ENCODE measurements around the gene SLC6A12. TPM values are rescaled to one million over a fixed set of nuclear protein-coding genes. Genes with fewer than 3 reads are reported as not detected.
A peak's percentile ranks its signal among the peaks of the same experiment; 100 is the strongest.

The SLC6A12 gene
- total RNA-seq, 1 donor from 2014 or later, result 1.4 TPM

DNA sequence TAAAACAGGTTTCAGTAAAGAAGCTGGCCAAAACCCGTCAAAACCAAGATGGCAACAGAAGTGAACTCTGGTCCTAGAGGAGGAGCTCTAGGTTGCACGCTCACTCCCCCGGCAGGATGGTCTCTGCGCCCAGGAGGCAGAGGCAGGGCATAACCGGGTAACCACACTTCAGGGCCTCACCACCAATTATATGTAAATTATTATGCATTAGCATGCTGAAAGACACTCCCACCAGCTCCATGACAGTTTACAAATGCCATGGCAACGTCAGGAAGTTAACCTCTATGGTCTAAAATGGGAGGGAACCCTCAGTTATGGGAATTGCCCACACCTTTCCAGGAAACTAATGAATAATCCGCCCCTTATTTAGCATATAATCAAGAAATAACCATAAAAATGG is 20.1 kb upstream of the SLC6A12 start:
- TF ChIP-seq, protein P1, sequence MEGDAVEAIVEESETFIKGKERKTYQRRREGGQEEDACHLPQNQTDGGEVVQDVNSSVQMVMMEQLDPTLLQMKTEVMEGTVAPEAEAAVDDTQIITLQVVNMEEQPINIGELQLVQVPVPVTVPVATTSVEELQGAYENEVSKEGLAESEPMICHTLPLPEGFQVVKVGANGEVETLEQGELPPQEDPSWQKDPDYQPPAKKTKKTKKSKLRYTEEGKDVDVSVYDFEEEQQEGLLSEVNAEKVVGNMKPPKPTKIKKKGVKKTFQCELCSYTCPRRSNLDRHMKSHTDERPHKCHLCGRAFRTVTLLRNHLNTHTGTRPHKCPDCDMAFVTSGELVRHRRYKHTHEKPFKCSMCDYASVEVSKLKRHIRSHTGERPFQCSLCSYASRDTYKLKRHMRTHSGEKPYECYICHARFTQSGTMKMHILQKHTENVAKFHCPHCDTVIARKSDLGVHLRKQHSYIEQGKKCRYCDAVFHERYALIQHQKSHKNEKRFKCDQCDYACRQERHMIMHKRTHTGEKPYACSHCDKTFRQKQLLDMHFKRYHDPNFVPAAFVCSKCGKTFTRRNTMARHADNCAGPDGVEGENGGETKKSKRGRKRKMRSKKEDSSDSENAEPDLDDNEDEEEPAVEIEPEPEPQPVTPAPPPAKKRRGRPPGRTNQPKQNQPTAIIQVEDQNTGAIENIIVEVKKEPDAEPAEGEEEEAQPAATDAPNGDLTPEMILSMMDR (IDR thresholded peaks at IDR 0.05), result no peak
- Histone ChIP-seq H3K36me3 (no peaks in the 10 kb centered on the region), H3K4me1 (no peaks in the 10 kb centered on the region), H3K4me3 (no peak overlapping the region), H3K9me3 (peaks cover 0 to 12% of the 10 kb centered on the region in 2 donors), H3K27me3 (no peaks in the 10 kb centered on the region), H3K27ac (no peak overlapping the region)
- intact Hi-C loops (cut with DNase I), result no loop called here
- DNase-seq (ENCODE audit: low spot score in 2 of 2), result no peak

DNA sequence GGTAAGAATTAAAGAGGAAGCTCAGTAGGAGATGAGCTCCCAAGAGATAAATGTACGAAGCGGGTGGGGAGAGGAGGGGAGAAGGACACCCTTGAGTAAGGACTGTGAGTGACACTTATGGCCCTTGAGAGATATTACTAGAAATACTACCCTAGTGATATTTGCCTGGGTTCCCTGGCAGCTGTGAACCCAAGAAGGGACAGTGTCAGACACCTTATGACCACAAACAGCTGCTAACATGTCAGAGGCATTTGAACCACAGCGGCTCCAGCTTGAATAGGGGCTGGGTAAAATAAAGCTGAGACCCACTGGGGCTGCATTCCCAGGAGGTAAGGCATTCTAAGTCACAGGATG is 19.6 kb upstream of the SLC6A12 start:
- Histone ChIP-seq H3K27me3 (no peaks in the 10 kb centered on the region), H3K36me3 (no peaks in the 10 kb centered on the region), H3K4me1 (no peaks in the 10 kb centered on the region), H3K27ac (no peak overlapping the region), H3K4me3 (no peak overlapping the region), H3K9me3 (peaks cover 0 to 12% of the 10 kb centered on the region in 2 donors)
- intact Hi-C loops (cut with DNase I), result no loop called here
- DNase-seq (ENCODE audit: low spot score in 2 of 2), result no peak
- TF ChIP-seq, protein P1 (IDR thresholded peaks at IDR 0.05), result no peak

DNA sequence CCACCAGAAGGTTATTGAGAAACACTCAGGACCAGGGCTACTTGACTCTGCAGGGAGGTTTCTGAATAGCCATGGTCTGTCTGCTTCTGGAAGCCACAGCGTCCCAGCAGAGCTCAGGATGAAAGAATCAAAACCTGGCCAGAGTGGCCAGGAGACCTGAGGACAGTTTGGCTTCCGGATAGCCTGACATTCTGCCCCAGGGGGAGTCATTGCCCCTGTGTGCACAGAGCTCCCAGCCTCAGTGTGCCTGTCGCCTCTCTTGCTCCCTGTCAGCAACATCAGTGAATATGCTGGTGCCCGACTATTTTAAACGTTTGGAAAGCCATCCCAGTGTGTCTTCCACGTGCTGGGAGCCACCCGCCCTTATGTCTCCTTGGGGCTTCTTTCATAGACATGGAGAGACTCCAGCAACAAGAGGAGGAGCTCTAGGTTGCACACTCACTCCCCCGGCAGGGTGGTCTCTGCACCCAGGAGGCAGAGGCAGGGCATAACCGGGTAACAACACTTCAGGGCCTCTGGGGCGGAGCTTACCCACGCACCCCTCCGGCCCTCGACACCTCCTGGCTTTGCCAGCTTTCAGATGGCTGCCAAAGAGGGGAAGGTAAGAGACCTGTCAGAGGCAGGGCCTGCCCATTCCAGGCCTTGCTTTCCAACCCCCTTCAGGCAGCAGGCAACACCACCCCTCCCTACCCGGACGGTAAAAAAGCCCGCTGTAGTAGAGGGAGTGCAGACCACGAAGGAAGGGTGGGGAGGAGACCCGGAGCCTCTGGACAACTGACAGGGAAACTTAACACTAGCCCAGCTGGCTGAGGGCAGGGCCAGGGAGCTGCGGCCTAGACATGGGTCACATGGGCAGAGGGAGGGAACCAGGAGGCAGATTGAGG is 19.0 kb upstream of the SLC6A12 start:
- Histone ChIP-seq H3K4me3 (no peak overlapping the region), H3K36me3 (no peaks in the 10 kb centered on the region), H3K27me3 (no peaks in the 10 kb centered on the region), H3K27ac (no peak overlapping the region), H3K4me1 (no peaks in the 10 kb centered on the region), H3K9me3 (peaks cover 0 to 12% of the 10 kb centered on the region in 2 donors)
- TF ChIP-seq, protein P1 (IDR thresholded peaks at IDR 0.05), result no peak
- intact Hi-C loops (cut with DNase I), result no loop called here
- DNase-seq (ENCODE audit: low spot score in 2 of 2), result peak in 1 of 2 donors; percentile 58

DNA sequence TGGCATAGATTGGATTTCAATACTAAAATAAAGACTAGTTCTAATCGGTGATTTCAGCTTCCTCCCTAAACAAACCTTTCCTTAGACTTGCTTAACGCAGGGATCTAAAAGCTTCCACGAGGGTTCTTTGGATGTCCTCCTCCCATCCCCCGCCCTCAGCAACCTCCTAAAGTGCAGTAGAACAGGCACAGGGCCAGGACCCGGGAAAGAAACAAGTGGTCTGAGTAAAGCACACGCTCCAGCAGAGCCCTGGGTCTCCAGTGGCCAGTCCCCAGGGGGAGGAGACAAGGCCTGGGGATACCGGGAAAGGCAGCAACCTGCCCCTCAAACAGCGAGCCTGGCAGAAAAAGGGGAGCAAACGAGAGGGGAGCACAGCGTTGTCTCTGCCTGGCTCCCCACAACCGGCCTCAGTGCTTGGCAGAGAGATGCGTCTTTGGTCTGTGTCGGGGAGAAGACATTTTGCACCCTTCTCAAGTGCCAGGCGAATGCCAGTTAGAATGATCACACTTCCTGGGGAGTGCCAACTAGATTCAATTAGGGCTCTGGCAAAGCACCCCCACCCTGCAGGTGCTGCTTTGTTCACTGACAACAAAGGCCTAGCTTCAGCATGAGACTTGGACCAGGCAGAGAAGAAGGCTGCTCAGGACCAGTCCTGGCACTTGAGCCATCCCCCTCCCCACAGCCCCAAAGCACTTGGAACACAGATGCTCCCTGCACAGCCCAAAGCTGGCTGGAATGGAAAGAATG is 17.1 kb upstream of the SLC6A12 start:
- Histone ChIP-seq H3K27me3 (no peaks in the 10 kb centered on the region), H3K36me3 (no peaks in the 10 kb centered on the region), H3K27ac (no peak overlapping the region), H3K4me1 (no peaks in the 10 kb centered on the region), H3K4me3 (no peak overlapping the region), H3K9me3 (peaks cover 0 to 6% of the 10 kb centered on the region in 2 donors)
- DNase-seq (ENCODE audit: low spot score in 2 of 2), result peak in 1 of 2 donors; percentile 27
- intact Hi-C loops (cut with DNase I), result no loop called here
- TF ChIP-seq, protein P1 (IDR thresholded peaks at IDR 0.05), result no peak

DNA sequence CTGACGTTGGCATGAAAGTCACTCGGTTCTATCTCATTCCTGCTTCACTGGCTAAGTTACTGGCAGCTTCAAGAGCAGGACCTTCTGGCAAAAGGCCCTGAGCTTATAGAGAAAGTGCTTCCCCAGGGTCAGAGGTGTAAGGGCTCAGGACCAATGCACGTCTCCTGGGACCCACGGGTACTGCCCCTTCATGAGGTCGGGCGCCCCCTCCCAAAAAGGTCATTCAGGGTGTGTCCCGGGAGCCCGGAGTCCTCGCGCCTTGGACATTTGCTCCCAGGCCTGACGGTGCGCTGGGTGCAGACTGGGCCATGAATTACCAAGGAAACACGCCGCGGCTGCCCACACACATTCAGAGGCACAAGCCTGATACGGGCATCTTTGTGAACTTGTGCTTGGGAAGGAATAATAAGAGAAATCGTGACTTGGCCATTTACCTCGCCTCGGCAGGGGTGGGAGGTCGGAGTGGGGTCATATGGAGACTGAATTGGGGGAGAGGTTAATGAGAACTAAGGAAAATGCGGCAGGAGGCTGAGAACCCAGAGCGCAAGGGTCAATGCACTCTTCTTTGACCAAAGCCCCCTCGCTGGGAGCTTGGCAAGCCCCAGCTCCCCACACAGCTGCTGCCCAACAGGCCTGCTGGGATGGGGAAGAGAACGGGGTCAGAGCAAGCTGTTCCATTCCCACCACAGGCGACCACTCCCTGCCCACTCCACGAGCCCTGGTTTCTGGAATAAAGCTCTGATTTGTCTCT is 15.7 kb upstream of the SLC6A12 start:
- Histone ChIP-seq H3K36me3 (no peaks in the 10 kb centered on the region), H3K4me3 (no peak overlapping the region), H3K4me1 (no peaks in the 10 kb centered on the region), H3K27me3 (no peaks in the 10 kb centered on the region), H3K27ac (no peak overlapping the region), H3K9me3 (no peaks in the 10 kb centered on the region)
- intact Hi-C loops (cut with DNase I), result no loop called here
- DNase-seq (ENCODE audit: low spot score in 2 of 2), result peak in 1 of 2 donors; percentile 57
- TF ChIP-seq, protein P1 (IDR thresholded peaks at IDR 0.05), result no peak

All from ascending aorta (tissue), 2 donors.